HepG2 (cell line): ENCODE measurements around the gene ACTN4. TPM values are rescaled to one million over a fixed set of nuclear protein-coding genes. Genes with fewer than 3 reads are reported as not detected.
"Not testable (repeated sequence)": the region's sequence is repeated elsewhere in the genome, so short reads cannot be mapped to it uniquely, and the experiment has no call there.

Source experiments
- ATAC-seq: fragments of 200-7000 bp; cut with Tn5 transposase; 3 replicates; pipeline ENCODE4 v1.9.1; 2020; ENCODE audit warnings: mild to moderate bottlenecking, moderate library complexity
- BruUV-seq: library from RNA; stranded (reverse); fragments of 400-500 nt; replicated peaks from 2 replicates; lab custom pipeline; 2021; lab: Mats Ljungman, UMichigan
- CTCF ChIA-PET: fragments of 300-600 bp; formaldehyde crosslinking; extraction: SDS; loops from one replicate; lab custom pipeline; 2021; ENCODE audit warnings: low total read pairs, inconsistent platforms, low intra/inter-chr PET ratio; lab: Yijun Ruan, JAX
- POLR2A ChIA-PET: fragments of 350-600 bp; sonication (Branson Sonifier 250); formaldehyde crosslinking; loops from one replicate; lab custom pipeline; 2020; ENCODE audit warnings: antibody characterized with exemption, inconsistent platforms; lab: Yijun Ruan, JAX
- DNase-seq: peaks from one replicate; pipeline ENCODE4 v3.0.0-alpha.2; 2015; ENCODE audit warnings: low spot score
- FAIRE-seq: peaks from 3 replicates; lab custom pipeline; 2011; peaks lifted over from hg19 to GRCh38; lab: Jason Lieb, UNC
- H2AFZ ChIP-seq: one replicate; pipeline ENCODE4 v1.6.1; 2011; ENCODE audit warnings: low read length, inconsistent platforms
- H3K27ac ChIP-seq: fragments of 300-600 bp; 3 replicates; pipeline ENCODE4 v1.8.0; 2011; ENCODE audit warnings: mixed run types, mild to moderate bottlenecking, mixed read lengths, low read length, inconsistent platforms; ENCODE audit not compliant: insufficient read depth; ENCODE audit errors: extremely low read length
- H3K27me3 ChIP-seq, 2 experiments: fragments of 200-600 bp in 1 of 2; 2 replicates in 1 of 2; 3 replicates in 1 of 2; pipeline versions ENCODE4 v1.6.0 to v1.8.0; 2011; ENCODE audit warnings: low read length in 2 of 2, mild to moderate bottlenecking in 2 of 2, moderate library complexity in 2 of 2, inconsistent platforms in 1 of 2; ENCODE audit not compliant: insufficient read depth in 2 of 2, control insufficient read depth in 1 of 2
- H3K36me3 ChIP-seq, 2 experiments: fragments of 200-600 bp in 1 of 2; replicated peaks in 1 of 2; 2 replicates in 1 of 2; 3 replicates in 1 of 2; pipeline versions ENCODE4 v1.5.1 to v1.8.0; 2011; ENCODE audit warnings: low read length in 2 of 2, inconsistent platforms in 1 of 2; ENCODE audit not compliant: insufficient read depth in 2 of 2, control insufficient read depth in 1 of 2
- H3K4me1 ChIP-seq: 2 replicates; pipeline ENCODE4 v1.5.1; 2012; ENCODE audit warnings: low read length, inconsistent platforms; ENCODE audit not compliant: insufficient read depth
- H3K4me2 ChIP-seq: 2 replicates; pipeline ENCODE4 v1.6.0; 2011; ENCODE audit warnings: low read depth, low read length, inconsistent platforms
- H3K4me3 ChIP-seq, 3 experiments: fragments of 200-600 bp in 1 of 3; sonication (generic), shearing (Covaris generic) in 1 of 3; replicated peaks in 1 of 3; 2 replicates each; pipeline ENCODE4 v1.5.1; 2011 to 2016; ENCODE audit warnings: low read length in 3 of 3, inconsistent platforms in 2 of 3, low read depth in 2 of 3, mild to moderate bottlenecking in 2 of 3, control low read depth in 1 of 3, mixed read lengths in 1 of 3; ENCODE audit not compliant: insufficient read depth in 1 of 3
- H3K79me2 ChIP-seq: one replicate; pipeline ENCODE4 v1.6.1; 2011; ENCODE audit warnings: low read length, inconsistent platforms; ENCODE audit not compliant: insufficient read depth
- H3K9ac ChIP-seq: 2 replicates; pipeline ENCODE4 v1.6.0; 2011; ENCODE audit warnings: mild to moderate bottlenecking, low read depth, low read length, inconsistent platforms; ENCODE audit not compliant: insufficient read depth
- H3K9me3 ChIP-seq: 2 replicates; pipeline ENCODE4 v1.5.1; 2012; ENCODE audit warnings: mild to moderate bottlenecking, low read length
- H4K20me1 ChIP-seq: 2 replicates; pipeline ENCODE4 v1.6.0; 2011; ENCODE audit warnings: inconsistent platforms, mild to moderate bottlenecking, low read length, moderate library complexity; ENCODE audit not compliant: insufficient read depth
- ADNP ChIP-seq: sonication (generic); formaldehyde crosslinking; IDR thresholded peaks from 2 replicates; pipeline ENCODE4 v1.4.0; 2020; ENCODE audit warnings: missing genetic modification reagents
- HNRNPK ChIP-seq: fragments of 200-400 bp; formaldehyde crosslinking; IDR thresholded peaks from 2 replicates; pipeline ENCODE4 v1.6.1; 2018; ENCODE audit warnings: low read length, low read depth, moderate library complexity, mild to moderate bottlenecking; ENCODE audit not compliant: poor library complexity, severe bottlenecking
- ZBTB38 ChIP-seq: sonication (generic); formaldehyde crosslinking; IDR thresholded peaks from 2 replicates; pipeline ENCODE4 v1.5.1; 2020; ENCODE audit warnings: mild to moderate bottlenecking, missing genetic modification reagents
- ZFX ChIP-seq: sonication (generic); formaldehyde crosslinking; IDR thresholded peaks from 2 replicates; pipeline ENCODE4 v1.4.0; 2020; ENCODE audit warnings: mild to moderate bottlenecking, low read depth, missing genetic modification reagents, moderate library complexity
- ZMYM3 ChIP-seq: sonication (generic); formaldehyde crosslinking; IDR thresholded peaks from 2 replicates; pipeline ENCODE4 v1.5.1; 2020; ENCODE audit warnings: mild to moderate bottlenecking, missing genetic modification reagents
- ZNF460 ChIP-seq: sonication (generic); formaldehyde crosslinking; IDR thresholded peaks from 2 replicates; pipeline ENCODE4 v1.5.1; 2020; ENCODE audit warnings: missing genetic modification reagents, mild to moderate bottlenecking, borderline replicate concordance
- ZNF687 ChIP-seq: sonication (generic); formaldehyde crosslinking; IDR thresholded peaks from 2 replicates; pipeline ENCODE4 v1.5.1; 2020; ENCODE audit warnings: mild to moderate bottlenecking, missing genetic modification reagents, moderate library complexity
- ZNF770 ChIP-seq: sonication (generic); formaldehyde crosslinking; IDR thresholded peaks from 2 replicates; pipeline ENCODE4 v1.5.0; 2020; ENCODE audit warnings: mild to moderate bottlenecking, missing genetic modification reagents
- WGBS: methylation state at CpG from one replicate; pipeline ENCODE4 v1.1.6; 2017; ENCODE audit warnings: low lambda C conversion rate; 5-methylcytosine and 5-hydroxymethylcytosine counted together
- in situ Hi-C: cut with HindIII; loops from 2 replicates; pipeline ENCODE4 v1.10.0; 2017; ENCODE audit warnings: low pct_unique_long_range_greater_than_20kb; ENCODE audit not compliant: extremely low pct_ligation_motif_present
- intact Hi-C: fragments of 100-400 bp; cut with micrococcal nuclease; formaldehyde crosslinking; loops from one replicate; pipeline ENCODE4 v1.10.0; 2022; ENCODE audit not compliant: unreplicated experiment
- polyA plus RNA-seq, 8 experiments: library from polyadenylated mRNA; depleted of rRNA in 3 of 8; stranded (reverse) in 7 of 8; unstranded in 1 of 8; fragments of >200 nt; fragmentation: Illumina TruSeq in 4 of 8; extraction: Trizol in 4 of 8; gene quantifications; 2 replicates each; pipeline versions ENCODE4 v1.2.1 to v1.2.3, GENCODE V29; 2011 to 2016; ENCODE audit warnings: low read depth in 4 of 8, missing spikeins in 1 of 8, mixed read lengths in 1 of 8; ENCODE audit not compliant: insufficient read depth in 1 of 8
- total RNA-seq, 5 experiments: library from RNA; depleted of rRNA; stranded (reverse); fragments of >200 nt; fragmentation: Illumina TruSeq; extraction: Trizol; gene quantifications; 2 replicates each; pipeline ENCODE4 v1.2.3, GENCODE V29; 2016; ENCODE audit warnings: low read depth in 1 of 5

Gene ACTN4
- total and polyA plus RNA-seq, 2 of the 13 experiments (the other 11 are each of a cell fraction or from before 2014, with no cell fraction given): 171 to 192 TPM

DNA sequence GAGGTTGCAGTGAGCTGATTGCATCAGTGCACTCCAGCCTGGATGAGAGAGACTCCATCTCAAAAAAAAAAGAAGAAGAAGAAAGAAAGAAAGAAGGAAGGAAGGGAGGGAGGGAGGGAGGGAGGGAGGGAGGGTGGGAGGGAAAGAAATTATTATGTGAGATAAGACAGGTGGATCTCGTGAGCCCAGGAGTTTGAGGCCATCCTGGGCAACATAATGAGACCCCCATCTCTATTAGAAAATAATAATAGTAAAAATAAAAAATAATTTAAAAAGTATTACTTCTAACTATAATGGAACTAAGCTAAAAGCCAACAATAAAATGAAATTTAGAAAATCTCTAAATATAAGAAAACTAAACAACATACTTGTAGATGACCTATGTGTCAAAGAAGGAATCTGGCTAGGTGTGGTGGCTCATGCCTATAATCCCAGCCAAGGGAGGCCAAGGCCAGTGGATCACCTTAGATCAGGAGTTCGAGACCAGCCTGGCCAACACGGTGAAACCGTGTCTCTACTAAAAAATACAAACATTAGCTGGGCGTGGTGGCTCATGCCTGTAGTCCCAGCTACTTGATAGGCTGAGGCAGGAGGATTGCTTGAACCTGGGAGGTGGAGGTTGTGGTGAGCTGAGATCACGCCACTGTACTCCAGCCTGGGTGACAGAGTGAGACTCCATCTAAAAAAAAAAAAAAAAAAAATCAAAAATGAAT, 113.5 kb downstream of the ACTN4 start:
- intact Hi-C loops, H2AFZ ChIP-seq, in situ Hi-C loops, H4K20me1 ChIP-seq, ATAC-seq, DNase-seq, BruUV-seq: not testable (repeated sequence)
- H3K27ac ChIP-seq: peak overlapping the region; percentile 95
- peak overlapping the region in 1 of 3 experiments; percentile 10; a peak in 1 of 6 replicates for H3K4me3 ChIP-seq
- POLR2A ChIA-PET: interaction anchor here (1.0 to 4.0 kb wide), 3 partner anchors 12 to 111 kb away, joined by 3 to 16 read pairs (median 7); partner anchors contain the start of gene ECH1
- 77% methylated on average over 6 of the region's 6 CpGs for WGBS
- H3K4me2 ChIP-seq: peak overlapping the region; percentile 84
- TF ChIP-seq HNRNPK (peak; percentile 85), ADNP (CRISPR knock-in tag) (0 out of 2 replicates have a peak, but pooled peaks have one; percentile 34), ZBTB38 (CRISPR knock-in tag) (peak; percentile 77; the same call in 1 of the 2 replicates)
- TF ChIP-seq, all 625 proteins: peak for 3; not testable (repeated sequence) for 622
- Histone ChIP-seq H3K79me2 (peaks cover 15% of the 10 kb centered on the region), H3K4me1 (peaks cover 66% of the 10 kb centered on the region), H3K9ac (peak overlapping the region; percentile 64; the same call in 1 of the 2 replicates)
- H3K36me3 ChIP-seq, FAIRE-seq, CTCF ChIA-PET, H3K27me3 ChIP-seq, H3K9me3 ChIP-seq: not testable (repeated sequence)

DNA sequence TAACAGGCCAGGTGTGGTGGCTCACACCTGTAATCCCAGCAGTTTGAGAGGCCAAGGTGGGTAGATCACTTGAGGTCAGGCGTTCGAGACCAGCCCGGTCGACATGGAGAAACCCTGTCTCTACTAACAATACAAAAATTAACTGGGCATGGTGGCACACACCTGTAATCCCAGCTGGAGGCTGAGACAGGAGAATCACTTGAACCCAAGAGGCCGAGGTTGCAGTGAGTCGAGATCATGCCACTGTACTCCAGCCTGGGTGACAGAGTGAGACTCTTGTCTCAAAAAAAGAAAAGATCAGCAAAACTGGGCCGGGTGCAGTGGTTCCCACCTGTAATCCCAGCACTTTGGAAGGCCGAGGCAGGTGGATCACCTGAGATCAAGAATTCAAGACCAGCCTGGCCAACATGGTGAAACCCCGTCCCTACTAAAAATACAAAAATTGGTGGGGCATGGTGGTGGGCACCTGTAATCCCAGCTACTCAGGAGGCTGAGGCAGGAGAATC, 114.5 kb downstream of the ACTN4 start:
- Histone ChIP-seq H3K27ac (peak overlapping the region; percentile 91), H3K4me1 (peaks cover 66% of the 10 kb centered on the region), H3K4me3 (peak overlapping the region in 2 of 3 experiments; percentile 35 to 61; a peak in 3 of 6 replicates), H3K9ac (peak overlapping the region; percentile 64), H3K4me2 (peak overlapping the region; percentile 84), H3K79me2 (peaks cover 15% of the 10 kb centered on the region)
- H3K27me3 ChIP-seq, H3K9me3 ChIP-seq, H3K36me3 ChIP-seq, H4K20me1 ChIP-seq, in situ Hi-C loops, intact Hi-C loops, DNase-seq, FAIRE-seq, ATAC-seq, BruUV-seq, CTCF ChIA-PET, H2AFZ ChIP-seq: not testable (repeated sequence)
- POLR2A ChIA-PET: interaction anchor here (1.0 to 4.0 kb wide), 2 partner anchors 13 to 70 kb away, joined by 3 to 16 read pairs; partner anchors contain the start of gene ECH1
- 90% methylated on average over 9 of the region's 9 CpGs for WGBS
- peak; percentile 45 for TF ChIP-seq ZNF687 (CRISPR knock-in tag)
- TF ChIP-seq ZNF770 (CRISPR knock-in tag): peak; percentile 93
- TF ChIP-seq ZMYM3 (CRISPR knock-in tag): peak; percentile 71; the same call in 1 of the 2 replicates
- TF ChIP-seq ZFX (CRISPR knock-in tag): peak; percentile 42
- peak; percentile 77; the same call in 1 of the 2 replicates for TF ChIP-seq ZNF460 (CRISPR knock-in tag)
- TF ChIP-seq ZBTB38 (CRISPR knock-in tag): peak; percentile 55
